HFF-Myc (cell line): ENCODE results near the gene TNIK.

Experiments
- DNase-seq: peaks from one replicate; pipeline ENCODE4 v3.0.0-alpha.2; 2011; ENCODE audit warnings: low read depth; ENCODE audit errors: extremely low read depth
- H3K4me3 ChIP-seq: replicated peaks from 2 replicates; pipeline ENCODE4 v1.5.1; 2011; ENCODE audit warnings: low read depth, mild to moderate bottlenecking, control low read depth, low read length
- TF ChIP-seq, protein P1 (sequence below): IDR thresholded peaks from 2 replicates; pipeline ENCODE4 v1.5.1; 2012; ENCODE audit warnings: mild to moderate bottlenecking, low read depth, low read length, control low read depth; ENCODE audit errors: missing control alignments

Gene TNIK

DNA sequence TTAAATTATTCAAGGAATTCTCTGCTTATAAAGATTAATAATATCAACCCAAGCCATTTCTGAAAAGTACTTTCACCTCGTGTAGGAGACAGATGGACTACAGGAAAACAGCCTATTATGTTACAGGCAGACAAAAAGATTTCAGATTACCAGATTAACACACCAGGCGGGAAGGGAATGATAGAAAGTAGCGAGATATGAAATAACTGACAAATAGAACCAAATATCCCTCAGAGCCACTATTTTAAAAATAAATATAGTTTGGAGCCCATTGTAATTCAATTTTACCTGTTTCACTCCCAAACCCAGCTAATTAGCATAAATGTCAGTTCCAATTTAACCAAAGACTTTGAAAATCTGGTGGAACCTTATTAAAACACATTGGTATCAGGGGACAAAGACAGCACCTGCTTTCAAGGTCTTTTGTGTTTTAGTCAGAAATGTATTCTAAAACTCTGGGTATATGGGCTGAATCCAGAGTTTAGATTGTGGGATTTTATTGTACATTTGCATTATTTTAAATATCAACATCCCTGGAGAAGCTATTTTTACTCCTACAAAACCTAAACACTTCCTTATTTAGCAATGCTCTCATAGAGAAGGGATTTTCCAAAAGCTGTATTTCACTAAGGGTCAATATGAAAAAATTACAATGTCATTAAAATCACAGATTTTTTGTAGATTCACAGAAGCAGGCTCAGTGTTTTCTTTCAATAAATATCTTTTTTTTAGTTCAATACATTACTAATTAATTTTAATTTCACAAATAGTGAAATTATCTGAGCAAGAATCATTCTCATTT is 138.4 kb downstream of the TNIK start:
- no peak for DNase-seq
- no peak overlapping the region for H3K4me3 ChIP-seq
- TF ChIP-seq, protein P1, sequence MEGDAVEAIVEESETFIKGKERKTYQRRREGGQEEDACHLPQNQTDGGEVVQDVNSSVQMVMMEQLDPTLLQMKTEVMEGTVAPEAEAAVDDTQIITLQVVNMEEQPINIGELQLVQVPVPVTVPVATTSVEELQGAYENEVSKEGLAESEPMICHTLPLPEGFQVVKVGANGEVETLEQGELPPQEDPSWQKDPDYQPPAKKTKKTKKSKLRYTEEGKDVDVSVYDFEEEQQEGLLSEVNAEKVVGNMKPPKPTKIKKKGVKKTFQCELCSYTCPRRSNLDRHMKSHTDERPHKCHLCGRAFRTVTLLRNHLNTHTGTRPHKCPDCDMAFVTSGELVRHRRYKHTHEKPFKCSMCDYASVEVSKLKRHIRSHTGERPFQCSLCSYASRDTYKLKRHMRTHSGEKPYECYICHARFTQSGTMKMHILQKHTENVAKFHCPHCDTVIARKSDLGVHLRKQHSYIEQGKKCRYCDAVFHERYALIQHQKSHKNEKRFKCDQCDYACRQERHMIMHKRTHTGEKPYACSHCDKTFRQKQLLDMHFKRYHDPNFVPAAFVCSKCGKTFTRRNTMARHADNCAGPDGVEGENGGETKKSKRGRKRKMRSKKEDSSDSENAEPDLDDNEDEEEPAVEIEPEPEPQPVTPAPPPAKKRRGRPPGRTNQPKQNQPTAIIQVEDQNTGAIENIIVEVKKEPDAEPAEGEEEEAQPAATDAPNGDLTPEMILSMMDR = no peak

DNA sequence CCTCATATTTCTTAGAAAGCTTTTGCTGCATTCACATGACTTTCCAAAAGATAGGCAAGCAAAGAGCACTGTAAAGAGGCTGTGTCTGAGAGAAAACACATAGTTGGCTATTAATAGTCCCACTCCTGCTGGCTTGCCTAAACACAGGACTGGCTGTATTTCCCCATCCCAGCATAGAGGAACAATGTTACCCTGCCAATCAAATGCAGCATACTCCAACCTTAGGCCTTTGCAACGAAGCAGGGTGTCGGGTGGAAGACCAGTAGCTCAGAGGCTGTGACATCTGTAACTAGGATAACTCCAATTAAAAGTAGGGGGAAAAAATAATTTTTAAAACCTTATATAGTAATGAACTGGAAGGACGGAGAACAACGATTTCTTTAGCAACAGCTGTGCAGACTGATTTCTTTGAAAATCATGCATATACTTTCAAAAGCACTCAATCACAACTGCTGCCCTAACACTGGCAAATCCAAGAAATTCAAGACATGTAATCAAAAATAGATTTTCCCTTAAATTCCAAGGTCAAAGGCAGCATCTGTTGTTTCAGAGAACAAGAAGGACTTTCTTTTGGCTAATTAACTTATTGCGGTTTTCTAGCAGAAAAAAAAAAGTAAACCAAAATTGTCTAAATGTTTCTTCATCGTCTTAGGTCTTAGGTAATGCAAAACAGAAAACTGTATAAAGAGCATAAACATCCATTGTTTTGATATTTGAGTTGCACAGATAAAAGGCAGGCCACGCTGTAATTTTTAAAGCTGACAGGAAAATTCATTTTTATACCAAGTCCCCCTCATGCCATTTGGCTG is 139.3 kb downstream of the TNIK start:
- DNase-seq = no peak
- TF ChIP-seq, protein P1 = no peak
- H3K4me3 ChIP-seq = no peak overlapping the region

DNA sequence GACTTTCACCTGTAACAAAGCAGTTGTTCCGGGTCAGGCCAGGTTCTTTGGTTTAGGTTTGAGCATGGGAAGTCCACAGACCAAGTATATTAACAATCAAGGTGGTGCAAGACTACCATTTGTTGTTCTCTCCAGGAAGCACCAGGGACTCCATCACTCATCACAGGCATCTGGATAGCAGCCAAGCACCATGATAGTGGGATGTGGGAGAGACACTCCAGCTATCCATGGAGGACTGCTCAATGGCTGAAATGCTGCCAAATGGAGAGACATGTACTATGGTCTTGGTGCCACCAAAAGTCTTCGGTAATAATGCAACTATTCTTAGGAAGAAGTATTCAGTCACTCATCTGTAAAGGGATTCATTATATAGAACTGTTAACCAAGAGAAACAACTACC is 143.0 kb downstream of the TNIK start:
- DNase-seq = no peak
- no peak overlapping the region for H3K4me3 ChIP-seq

DNA sequence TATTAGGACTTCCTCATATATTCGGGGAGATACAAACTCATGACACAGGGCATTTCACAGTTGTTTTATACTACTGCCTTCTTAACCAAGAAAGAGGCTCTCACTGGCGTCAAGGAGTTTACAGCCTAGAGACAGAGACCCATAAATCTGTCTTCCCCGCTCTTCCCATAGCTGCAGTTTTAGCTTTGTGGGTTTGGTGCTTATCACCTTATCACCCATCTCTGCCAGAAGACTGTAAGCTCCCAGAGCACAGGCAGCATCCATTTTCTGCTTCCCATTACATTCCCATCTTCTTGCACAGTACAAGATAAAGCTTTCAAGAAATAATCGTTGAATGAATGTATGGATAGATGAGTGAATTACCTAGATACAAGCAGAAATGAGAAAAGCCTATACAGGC is 144.3 kb downstream of the TNIK start:
- TF ChIP-seq, protein P1 = no peak
- H3K4me3 ChIP-seq = no peak overlapping the region
- DNase-seq = no peak

More for the DNA sequence above, 143.0 kb downstream of the TNIK start:
- TF ChIP-seq, protein P1 = no peak

DNA sequence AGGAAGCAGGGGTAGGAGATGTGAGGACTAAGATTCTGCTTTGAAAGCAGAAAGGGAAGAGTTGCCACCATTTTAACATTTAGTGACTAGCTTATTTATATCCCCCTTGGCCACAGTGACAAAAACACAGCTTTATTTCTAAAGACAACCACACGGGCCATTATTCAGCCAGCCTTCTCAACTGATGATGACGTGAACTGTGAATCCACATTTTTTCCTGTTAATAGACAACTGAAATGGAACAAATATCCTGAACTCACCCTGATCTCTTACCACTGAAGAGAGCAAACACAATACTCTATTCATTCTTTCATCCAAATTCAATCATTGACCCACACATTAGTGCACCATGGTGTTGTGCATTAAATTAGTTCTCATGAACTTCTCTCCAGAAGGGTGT is 145.1 kb downstream of the TNIK start:
- TF ChIP-seq, protein P1 = no peak
- no peak for DNase-seq
- H3K4me3 ChIP-seq = no peak overlapping the region

DNA sequence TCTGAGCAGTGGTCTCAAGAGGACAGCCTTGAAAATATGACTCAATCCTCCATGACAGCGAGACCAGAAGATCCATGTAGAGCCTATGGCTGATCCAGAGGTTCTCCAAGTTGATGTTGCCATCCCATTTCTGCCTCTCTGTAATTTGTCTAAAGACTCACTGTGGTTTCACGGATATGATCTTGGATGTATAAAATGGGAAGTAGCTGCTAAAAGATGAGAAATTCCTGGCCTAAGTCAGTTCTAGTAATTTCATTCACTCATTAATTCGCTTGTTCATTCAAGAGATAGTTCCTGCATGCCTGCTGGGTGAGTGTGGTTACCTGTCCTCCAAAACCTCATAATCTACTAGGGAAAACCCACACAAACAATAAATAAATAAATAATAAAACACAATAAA is 145.9 kb downstream of the TNIK start:
- TF ChIP-seq, protein P1 = no peak
- no peak for DNase-seq
- H3K4me3 ChIP-seq = no peak overlapping the region
